Adrenal gland (tissue), 12 donors: Measurements from ENCODE around the gene FBXL16. TPM values are rescaled to one million over a fixed set of nuclear protein-coding genes. Genes with fewer than 3 reads are reported as not detected.
"Not testable (repeated sequence)": the region's sequence is repeated elsewhere in the genome, so short reads cannot be mapped to it uniquely, and the experiment has no call there.

Experiments used
- DNase-seq, 7 donors: peaks; one replicate each; pipeline ENCODE4 v3.0.0-alpha.2; 2019 to 2020
- H3K27ac ChIP-seq, 5 donors: fragments of 200-600 bp; sonication (generic) in 4 of 5; 1 replicate in 3 of 5; 2 replicates in 2 of 5; pipeline versions ENCODE4 v1.5.1 to v1.8.0; 2016 to 2020; ENCODE audit warnings: mild to moderate bottlenecking in 1 of 5
- H3K27me3 ChIP-seq: fragments of 200-600 bp; 2 replicates; pipeline ENCODE4 v1.8.0; 2021
- H3K36me3 ChIP-seq, 2 donors: fragments of 200-600 bp; replicated peaks in 1 of 2; 1 replicate in 1 of 2; 2 replicates in 1 of 2; pipeline versions ENCODE4 v1.5.1 to v1.8.0; 2018 to 2022
- H3K4me1 ChIP-seq, 2 donors: fragments of 200-600 bp; replicated peaks in 1 of 2; 1 replicate in 1 of 2; 2 replicates in 1 of 2; pipeline versions ENCODE4 v1.5.1 to v1.8.0; 2018 to 2021
- H3K4me3 ChIP-seq, 4 donors: fragments of 200-600 bp; sonication (generic) in 3 of 4; one replicate each; pipeline ENCODE4 v1.5.1; 2016 to 2018
- H3K9me3 ChIP-seq, 3 donors: fragments of 200-600 bp; sonication (generic) in 1 of 3; replicated peaks in 1 of 3; 1 replicate in 2 of 3; 2 replicates in 1 of 3; pipeline versions ENCODE4 v1.5.1 to v1.8.0; 2016 to 2021
- POLR2A ChIP-seq, 2 donors: fragments of 450-650 bp; IDR thresholded peaks; one replicate each; pipeline ENCODE4 v1.6.1; 2017; ENCODE audit warnings: antibody characterized with exemption in 2 of 2, mild to moderate bottlenecking in 2 of 2, moderate library complexity in 1 of 2
- WGBS, 4 donors: extraction: QIAGEN DNeasy Blood & Tissue Kit in 2 of 4; methylation state at CpG; one replicate each; pipeline versions ENCODE4 v1.1.5 to v1.1.7; 2013 to 2017; 5-methylcytosine and 5-hydroxymethylcytosine counted together
- intact Hi-C, 2 donors: fragments of 100-400 bp; cut with DNase I; formaldehyde crosslinking; loops; one replicate each; pipeline versions ENCODE4 v1.14.1 to v1.15.0; 2022 to 2023
- polyA plus RNA-seq, 3 donors: library from polyadenylated mRNA; stranded (reverse); fragments of 200-250 nt in 2 of 3; fragments of 350-450 nt in 1 of 3; fragmentation: Illumina TruSeq in 1 of 3; extraction: RNeasy Lipid Tissue Mini Kit (QIAGEN cat#74804) in 1 of 3; gene quantifications; one replicate each; pipeline ENCODE4 v1.2.3, GENCODE V29; 2013 to 2014
- total RNA-seq, 9 donors: library from RNA; depleted of rRNA in 4 of 9; stranded (reverse); fragments of >200 nt in 4 of 9; fragments of 120-200 nt in 1 of 9; fragmentation: NEBNext Ultra II Directional in 1 of 9; extraction: Animal tissue kit (Norgen Biotek cat#: 25700) in 1 of 9; gene quantifications; one replicate each; pipeline versions ENCODE4 v1.1.0 to v1.2.4, GENCODE V29; 2013 to 2023
- TF ChIP-seq, protein P1 (sequence below), 6 experiments: fragments of 450-650 bp in 4 of 6; fragments of 200-600 bp in 2 of 6; sonication (generic) in 1 of 6; IDR thresholded peaks; 1 replicate in 5 of 6; 2 replicates in 1 of 6; pipeline versions ENCODE4 v1.5.1 to v1.8.0; 2016 to 2021; ENCODE audit warnings: antibody characterized with exemption in 6 of 6, mild to moderate bottlenecking in 2 of 6, moderate library complexity in 1 of 6
- donor health status: healthy with polysubstance abuse.
- donor health status: Bipolar disorder and iron deficiency.
- donor health status: DM: yes; HTN: yes; CAD: no.
- donor health status: DM: no; HTN: no; CAD: no.
- donor health status: DM: no; HTN: no; CAD: no.
- donor health status: DM: yes; HTN: yes; CAD: no.

FBXL16 gene
- total and polyA plus RNA-seq, 12 donors: 0.17 to 18.3 (median 5.2) TPM; not detected in 1

DNA sequence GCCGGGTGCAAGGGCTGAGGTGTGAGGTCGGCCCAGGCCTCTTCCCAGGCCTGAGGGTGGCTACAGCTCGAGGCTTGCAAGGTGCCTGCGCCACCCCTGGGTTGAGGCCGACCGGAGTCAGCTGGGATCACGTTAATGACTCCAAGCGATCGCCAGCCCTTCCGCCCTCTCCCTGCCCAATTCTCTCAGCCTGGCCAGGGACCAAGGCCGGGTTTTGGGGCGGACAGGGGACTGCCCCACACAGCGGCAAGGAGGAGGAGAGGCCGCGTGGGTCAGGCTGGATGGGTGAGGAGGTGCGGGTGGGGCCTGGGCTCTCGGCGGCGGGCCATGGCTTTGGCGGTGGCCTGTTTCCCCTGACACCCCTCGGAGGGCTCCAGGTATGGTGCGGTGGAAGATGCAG is 12.2 kb downstream of the FBXL16 start:
- Histone ChIP-seq H3K27ac (no peak overlapping the region), H3K4me1 (peaks cover 0 to 21% of the 10 kb centered on the region in 2 donors), H3K9me3 (no peaks in the 10 kb centered on the region), H3K36me3 (no peaks in the 10 kb centered on the region), H3K27me3 (peaks cover 24% of the 10 kb centered on the region), H3K4me3 (no peak overlapping the region)
- no peak for DNase-seq
- TF ChIP-seq, protein P1, sequence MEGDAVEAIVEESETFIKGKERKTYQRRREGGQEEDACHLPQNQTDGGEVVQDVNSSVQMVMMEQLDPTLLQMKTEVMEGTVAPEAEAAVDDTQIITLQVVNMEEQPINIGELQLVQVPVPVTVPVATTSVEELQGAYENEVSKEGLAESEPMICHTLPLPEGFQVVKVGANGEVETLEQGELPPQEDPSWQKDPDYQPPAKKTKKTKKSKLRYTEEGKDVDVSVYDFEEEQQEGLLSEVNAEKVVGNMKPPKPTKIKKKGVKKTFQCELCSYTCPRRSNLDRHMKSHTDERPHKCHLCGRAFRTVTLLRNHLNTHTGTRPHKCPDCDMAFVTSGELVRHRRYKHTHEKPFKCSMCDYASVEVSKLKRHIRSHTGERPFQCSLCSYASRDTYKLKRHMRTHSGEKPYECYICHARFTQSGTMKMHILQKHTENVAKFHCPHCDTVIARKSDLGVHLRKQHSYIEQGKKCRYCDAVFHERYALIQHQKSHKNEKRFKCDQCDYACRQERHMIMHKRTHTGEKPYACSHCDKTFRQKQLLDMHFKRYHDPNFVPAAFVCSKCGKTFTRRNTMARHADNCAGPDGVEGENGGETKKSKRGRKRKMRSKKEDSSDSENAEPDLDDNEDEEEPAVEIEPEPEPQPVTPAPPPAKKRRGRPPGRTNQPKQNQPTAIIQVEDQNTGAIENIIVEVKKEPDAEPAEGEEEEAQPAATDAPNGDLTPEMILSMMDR (IDR thresholded peaks at IDR 0.05): no peak
- no peak for TF ChIP-seq POLR2A (IDR thresholded peaks at IDR 0.05)
- WGBS, 4 donors: 34 to 47% (median 38%) methylated on average over 2 to 22 of the region's 22 CpGs
- intact Hi-C loops: no loop called here

DNA sequence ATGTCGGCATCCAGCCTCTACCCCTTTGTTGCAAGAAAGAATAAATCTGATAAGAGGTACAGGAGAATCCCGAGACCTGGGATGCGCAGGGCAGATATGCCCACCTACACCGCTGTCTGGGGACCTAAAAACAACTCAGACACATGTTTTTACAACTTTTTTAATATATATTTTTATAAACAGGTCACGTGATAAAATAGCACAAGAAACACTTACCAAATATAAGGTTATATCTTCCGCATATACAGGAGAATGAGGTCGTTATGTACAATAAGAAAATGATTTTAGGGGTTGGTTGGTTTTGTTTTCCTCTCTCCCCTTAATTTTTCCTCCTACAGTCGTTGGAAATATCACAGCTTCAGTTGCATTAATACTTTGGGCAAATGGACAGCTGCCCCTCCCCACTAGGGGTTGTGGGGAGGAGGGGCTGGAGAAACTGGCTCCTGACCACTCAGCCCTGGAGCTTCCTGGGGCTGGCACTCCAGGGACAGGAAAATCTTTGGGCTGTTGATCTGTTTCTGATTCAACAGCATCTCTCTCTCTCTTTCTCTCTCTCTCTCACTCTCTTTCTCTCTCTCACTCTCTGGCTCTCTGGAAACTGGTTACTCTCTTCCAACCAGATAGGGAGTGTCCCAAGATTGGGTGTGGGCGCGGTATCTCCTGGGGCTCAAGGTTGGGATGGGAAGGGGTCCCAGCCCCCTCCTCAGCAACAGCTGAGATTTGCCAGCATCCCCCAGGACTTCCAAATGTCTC is 13.1 kb downstream of the FBXL16 start:
- 60 to 70% (median 66%) methylated on average over 10 of the region's 10 CpGs for whole genome bisulfite sequencing, 4 donors
- Histone ChIP-seq H3K4me3 (no peak overlapping the region), H3K36me3 (peaks cover 0 to 4% of the 10 kb centered on the region in 2 donors), H3K27ac (no peak overlapping the region), H3K4me1 (peaks cover 0 to 21% of the 10 kb centered on the region in 2 donors), H3K27me3 (peaks cover 22% of the 10 kb centered on the region), H3K9me3 (no peaks in the 10 kb centered on the region)
- intact Hi-C loops: no loop called here
- DNase-seq: no peak
- no peak for TF ChIP-seq POLR2A (IDR thresholded peaks at IDR 0.05)
- TF ChIP-seq, protein P1 (IDR thresholded peaks at IDR 0.05): no peak

DNA sequence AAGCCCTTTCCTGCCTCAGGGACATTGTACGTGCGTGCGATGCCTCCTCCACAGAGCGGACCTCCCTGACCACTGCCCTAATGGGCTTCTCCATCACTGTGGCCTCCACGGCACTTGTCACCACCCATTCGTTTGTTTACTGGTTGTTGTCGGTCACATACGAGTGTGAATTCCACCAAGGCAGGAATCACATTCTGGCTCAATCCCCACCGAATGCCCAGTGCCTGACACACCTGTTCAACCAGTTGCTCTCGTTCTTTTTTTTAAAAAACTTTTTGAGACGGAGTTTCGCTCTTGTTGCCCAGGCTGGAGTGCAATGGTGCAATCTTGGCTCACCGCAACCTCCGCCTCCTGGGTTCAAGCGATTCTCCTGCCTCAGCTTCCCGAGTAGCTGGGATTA is 14.4 kb downstream of the FBXL16 start:
- DNase-seq, H3K9me3 ChIP-seq, intact Hi-C loops, H3K27ac ChIP-seq, H3K4me3 ChIP-seq: not testable (repeated sequence)
- Histone ChIP-seq H3K36me3 (peaks cover 0 to 17% of the 10 kb centered on the region in 2 donors), H3K27me3 (peaks cover 22% of the 10 kb centered on the region), H3K4me1 (peaks cover 0 to 21% of the 10 kb centered on the region in 2 donors)
- WGBS, 4 donors: 83 to 87% (median 85%) methylated on average over 16 of the region's 16 CpGs

DNA sequence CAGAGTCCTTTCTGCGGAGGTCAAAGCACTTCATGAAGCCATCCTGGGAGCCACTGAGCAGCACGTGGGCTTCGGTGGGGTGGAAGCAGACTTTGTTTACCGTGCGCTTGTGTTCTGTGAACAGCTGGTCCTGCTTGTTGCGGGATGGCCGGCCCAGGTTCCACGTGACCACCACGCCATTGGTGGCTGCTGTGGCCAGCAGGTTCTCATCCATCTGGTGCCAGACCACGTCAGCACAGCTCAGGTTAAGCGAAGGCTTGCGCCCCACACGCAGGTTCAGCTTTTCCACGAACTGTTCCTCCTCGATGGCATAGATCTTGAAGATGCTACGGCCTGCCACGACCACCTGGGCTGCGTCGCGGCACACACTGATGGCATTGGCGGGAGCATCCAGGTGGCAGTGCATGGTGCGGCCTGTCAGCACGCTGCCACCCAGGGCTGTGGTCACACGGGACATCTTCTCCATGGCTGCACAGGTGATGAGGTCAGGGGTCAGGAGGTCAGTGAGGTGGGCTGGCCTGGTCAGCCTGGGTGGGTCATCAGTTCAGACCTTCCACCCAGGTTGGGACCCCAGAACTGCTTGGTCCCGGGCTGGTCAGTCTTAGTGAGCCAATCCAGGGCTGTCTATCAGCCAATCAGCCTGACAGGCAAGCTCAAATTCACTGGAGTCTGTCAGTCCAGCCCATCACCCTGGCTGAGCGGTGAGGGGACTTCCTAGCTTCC is 16.3 kb downstream of the FBXL16 start:
- Histone ChIP-seq H3K27ac (peak overlapping the region in 3 of 5 donors; percentile 65 to 88 (median 74)), H3K4me1 (peaks cover 5 to 25% of the 10 kb centered on the region in 2 donors), H3K27me3 (peaks cover 12% of the 10 kb centered on the region), H3K4me3 (peak overlapping the region in 3 of 4 donors; percentile 58 to 94 (median 81)), H3K36me3 (peaks cover 0 to 17% of the 10 kb centered on the region in 2 donors), H3K9me3 (no peaks in the 10 kb centered on the region)
- intact Hi-C loops: no loop called here
- WGBS, 4 donors: 79 to 90% (median 81%) methylated on average over 7 to 26 of the region's 26 CpGs
- no peak for DNase-seq
- TF ChIP-seq, protein P1 (IDR thresholded peaks at IDR 0.05): no peak
- no peak for TF ChIP-seq POLR2A (IDR thresholded peaks at IDR 0.05)
